Activated naive CD4-positive, alpha-beta T cell treated with anti-CD3 and anti-CD28 coated beads, Interleukin-2, amount 50 U/mL, for 72 hours (primary cell): ENCODE data around the gene HACE1. TPM values are rescaled to one million over a fixed set of nuclear protein-coding genes. Genes with fewer than 3 reads are reported as not detected.

Experiments
- ATAC-seq, 2 donors: fragments of 150-1000 bp; cut with Tn5 transposase; 2 replicates each; pipeline ENCODE4 v1.10.0; 2021; ENCODE audit warnings: mild to moderate bottlenecking in 2 of 2, moderate library complexity in 2 of 2
- DNase-seq, 2 donors: peaks; one replicate each; pipeline ENCODE4 v3.0.0; 2021 to 2022; ENCODE audit warnings: low spot score in 2 of 2
- H3K27ac Mint-ChIP-seq, 2 donors: one replicate each; pipeline ENCODE4 v1.8.0; 2022; ENCODE audit warnings: mild to moderate bottlenecking in 2 of 2, mixed read lengths in 2 of 2
- H3K36me3 Mint-ChIP-seq, 2 donors: one replicate each; pipeline ENCODE4 v1.8.0; 2022; ENCODE audit warnings: mixed read lengths in 2 of 2
- H3K9me3 Mint-ChIP-seq, 2 donors: one replicate each; pipeline ENCODE4 v1.8.0; 2022; ENCODE audit warnings: mixed read lengths in 2 of 2
- total RNA-seq, 2 donors: library from RNA; stranded (reverse); gene quantifications; one replicate each; pipeline ENCODE4 v1.2.3, GENCODE V29; 2022

HACE1 gene
- total RNA-seq, 2 donors from 2014 or later = 14.1 to 25.1 TPM

- no peak for DNase-seq
- no peaks in the 10 kb centered on the region for H3K36me3 Mint-ChIP-seq
- no peaks in the 10 kb centered on the region for H3K9me3 Mint-ChIP-seq
- no peak overlapping the region for H3K27ac Mint-ChIP-seq
- ATAC-seq = no peak
Measured at GRCh38 chr6:104685871-104686549, 173.7 kb downstream of the HACE1 start.

GRCh38 chr6:104684911-104685415, 174.8 kb downstream of the HACE1 start:
- Mint-ChIP-seq H3K9me3 (no peaks in the 10 kb centered on the region), H3K36me3 (no peaks in the 10 kb centered on the region), H3K27ac (peak overlapping the region in 1 of 2 donors; percentile 50)
- DNase-seq = no peak
- no peak for ATAC-seq

GRCh38 chr6:104683809-104684208, 175.9 kb downstream of the HACE1 start:
- H3K36me3 Mint-ChIP-seq = no peaks in the 10 kb centered on the region
- no peak overlapping the region for H3K27ac Mint-ChIP-seq
- no peak for DNase-seq
- H3K9me3 Mint-ChIP-seq = no peaks in the 10 kb centered on the region
- ATAC-seq = no peak

- Mint-ChIP-seq H3K9me3 (no peaks in the 10 kb centered on the region), H3K36me3 (no peaks in the 10 kb centered on the region), H3K27ac (peak overlapping the region in 1 of 2 donors; percentile 28)
- peak; percentile 69 to 81 for ATAC-seq
- peak in 1 of 2 donors; percentile 77 for DNase-seq
Measured at GRCh38 chr6:104682722-104683643, 176.7 kb downstream of the HACE1 start.

GRCh38 chr6:104680539-104680938, 179.2 kb downstream of the HACE1 start:
- ATAC-seq (peak in 1 of 2 donors; percentile 51), DNase-seq (no peak)
- Mint-ChIP-seq H3K36me3 (peaks cover 0 to 2% of the 10 kb centered on the region in 2 donors), H3K9me3 (peaks cover 0 to 1% of the 10 kb centered on the region in 2 donors), H3K27ac (no peak overlapping the region)

GRCh38 chr6:104679971-104680370, 179.7 kb downstream of the HACE1 start:
- Mint-ChIP-seq H3K36me3 (peaks cover 0 to 7% of the 10 kb centered on the region in 2 donors), H3K9me3 (peaks cover 0 to 7% of the 10 kb centered on the region in 2 donors), H3K27ac (no peak overlapping the region)
- ATAC-seq (no peak), DNase-seq (no peak)

Other genes starting within 250 kb of the HACE1 start
- gene LIN28B, start 97.2 kb upstream of the HACE1 start, total RNA-seq = not detected